DND-41 (cell line): ENCODE measurements around the gene RABGGTA.

Experiments
- ATAC-seq: fragments of 200-7000 bp; cut with Tn5 transposase; 3 replicates; pipeline ENCODE4 v1.9.1; 2021; ENCODE audit warnings: low read depth; ENCODE audit not compliant: insufficient read depth
- DNase-seq: peaks from one replicate; pipeline ENCODE4 v3.0.0-alpha.2; 2020
- H2AFZ ChIP-seq: 2 replicates; pipeline ENCODE4 v1.6.0; 2012; ENCODE audit warnings: low read depth, low read length
- H3K27ac ChIP-seq: 2 replicates; pipeline ENCODE4 v1.5.1; 2012; ENCODE audit warnings: low read length, inconsistent platforms
- H3K27me3 ChIP-seq: fragments of 200-600 bp; sonication (generic); 2 replicates; pipeline ENCODE4 v1.6.0; 2012; ENCODE audit warnings: low read length, mild to moderate bottlenecking, inconsistent platforms; ENCODE audit not compliant: insufficient read depth, poor library complexity
- H3K36me3 ChIP-seq: 2 replicates; pipeline ENCODE4 v1.5.1; 2012; ENCODE audit warnings: low read length, inconsistent platforms; ENCODE audit not compliant: insufficient read depth
- H3K4me1 ChIP-seq: 2 replicates; pipeline ENCODE4 v1.5.1; 2012; ENCODE audit warnings: mild to moderate bottlenecking, low read length; ENCODE audit not compliant: insufficient read depth
- H3K4me2 ChIP-seq: 2 replicates; pipeline ENCODE4 v1.6.0; 2012; ENCODE audit warnings: mild to moderate bottlenecking, moderate library complexity, low read length, inconsistent platforms; ENCODE audit not compliant: insufficient read depth
- H3K4me3 ChIP-seq, 2 experiments: fragments of 200-600 bp in 1 of 2; shearing (Covaris generic) in 1 of 2; 2 replicates each; pipeline ENCODE4 v1.5.1; 2012 to 2016; ENCODE audit warnings: inconsistent platforms in 2 of 2, low read length in 2 of 2, mild to moderate bottlenecking in 2 of 2, low read depth in 1 of 2, moderate library complexity in 1 of 2
- H3K79me2 ChIP-seq: 2 replicates; pipeline ENCODE4 v1.6.0; 2012; ENCODE audit warnings: low read length, inconsistent platforms; ENCODE audit not compliant: insufficient read depth
- H3K9ac ChIP-seq: 2 replicates; pipeline ENCODE4 v1.6.0; 2012; ENCODE audit warnings: low read depth, mild to moderate bottlenecking, inconsistent platforms, low read length, moderate library complexity
- H3K9me3 ChIP-seq: 2 replicates; pipeline ENCODE4 v1.5.1; 2012; ENCODE audit warnings: low read length, moderate library complexity, mild to moderate bottlenecking, inconsistent platforms; ENCODE audit not compliant: insufficient read depth, severe bottlenecking
- H4K20me1 ChIP-seq: 2 replicates; pipeline ENCODE4 v1.6.0; 2012; ENCODE audit warnings: low read length; ENCODE audit not compliant: insufficient read depth
- CTCF ChIP-seq: IDR thresholded peaks from 2 replicates; pipeline ENCODE4 v1.5.1; 2012; ENCODE audit warnings: borderline replicate concordance, low read length, moderate library complexity, mild to moderate bottlenecking; ENCODE audit not compliant: poor library complexity, severe bottlenecking; ENCODE audit errors: extremely low read depth
- EZH2 ChIP-seq: IDR thresholded peaks from 3 replicates; pipeline ENCODE4 v1.6.1; 2012; ENCODE audit warnings: borderline replicate concordance, low read depth, mild to moderate bottlenecking, moderate library complexity, low read length, inconsistent platforms; ENCODE audit not compliant: severe bottlenecking

The RABGGTA gene

GRCh38 chr14:24290746-24291145 is 19.3 kb upstream of the RABGGTA start:
- Histone ChIP-seq H3K36me3 (peaks cover 32% of the 10 kb centered on the region), H3K9me3 (no peaks in the 10 kb centered on the region), H3K4me1 (no peaks in the 10 kb centered on the region), H4K20me1 (no peaks in the 10 kb centered on the region), H3K4me3 (no peak overlapping the region), H3K27ac (no peak overlapping the region), H3K79me2 (no peaks in the 10 kb centered on the region), H2AFZ (no peak overlapping the region), H3K4me2 (no peak overlapping the region), H3K9ac (no peak overlapping the region), H3K27me3 (no peaks in the 10 kb centered on the region)
- no peak for TF ChIP-seq CTCF
- TF ChIP-seq EZH2: no peak
- DNase-seq (no peak), ATAC-seq (no peak)

DNA sequence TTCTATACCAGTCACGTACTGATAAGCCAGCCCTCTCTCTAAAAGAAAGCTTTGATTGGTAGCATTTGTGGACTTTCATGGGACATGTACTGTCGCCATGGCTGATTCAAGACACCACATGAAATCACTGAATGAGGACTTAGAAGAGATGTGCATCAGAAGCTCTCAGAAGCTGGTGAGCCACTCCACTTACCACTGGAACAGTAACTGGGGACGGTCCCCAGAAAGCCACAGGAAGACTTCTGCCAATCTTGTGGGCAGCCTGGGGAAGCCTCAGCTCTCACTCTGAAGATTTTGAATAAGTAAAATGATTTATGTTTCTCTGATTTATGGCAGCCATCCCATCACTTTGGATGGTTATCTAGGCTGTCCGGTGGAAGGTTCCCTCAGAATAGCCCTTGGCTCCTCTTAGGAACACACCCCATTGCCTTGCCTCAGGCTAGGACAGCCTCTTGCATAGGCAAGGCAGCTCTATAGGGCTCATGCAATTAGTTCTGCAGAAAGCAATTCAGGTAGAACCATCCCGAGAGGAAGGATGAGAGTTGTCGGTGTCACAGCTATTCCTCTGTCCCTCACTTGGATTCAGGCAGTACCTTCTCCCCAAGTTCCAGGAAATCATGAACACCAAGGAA is 18.4 kb upstream of the RABGGTA start:
- Histone ChIP-seq H3K9ac (no peak overlapping the region), H3K4me2 (no peak overlapping the region), H3K36me3 (peaks cover 29% of the 10 kb centered on the region), H2AFZ (no peak overlapping the region), H3K27ac (no peak overlapping the region), H3K4me3 (no peak overlapping the region), H4K20me1 (no peaks in the 10 kb centered on the region), H3K9me3 (no peaks in the 10 kb centered on the region), H3K27me3 (no peaks in the 10 kb centered on the region), H3K4me1 (no peaks in the 10 kb centered on the region), H3K79me2 (no peaks in the 10 kb centered on the region)
- DNase-seq: no peak
- ATAC-seq: no peak
- TF ChIP-seq EZH2: no peak
- no peak for TF ChIP-seq CTCF

- Histone ChIP-seq H3K9ac (no peak overlapping the region), H3K9me3 (no peaks in the 10 kb centered on the region), H3K27ac (no peak overlapping the region), H4K20me1 (no peaks in the 10 kb centered on the region), H3K27me3 (no peaks in the 10 kb centered on the region), H2AFZ (no peak overlapping the region), H3K4me1 (no peaks in the 10 kb centered on the region), H3K4me3 (no peak overlapping the region), H3K4me2 (no peak overlapping the region), H3K79me2 (no peaks in the 10 kb centered on the region), H3K36me3 (peaks cover 21% of the 10 kb centered on the region)
- no peak for TF ChIP-seq EZH2
- no peak for TF ChIP-seq CTCF
- no peak for DNase-seq
- no peak for ATAC-seq
Measured at GRCh38 chr14:24286996-24287395, 15.6 kb upstream of the RABGGTA start.
